HG02981 (cell line): ENCODE measurements around the gene TMEM271.
"Not testable (repeated sequence)": the region's sequence is repeated elsewhere in the genome, so short reads cannot be mapped to it uniquely, and the experiment has no call there.

Experiments
- ATAC-seq: cut with Tn5 transposase; IDR thresholded peaks from one replicate; pipeline ENCODE4 v1.9.1; 2021; ENCODE audit warnings: mild to moderate bottlenecking, moderate library complexity; ENCODE audit not compliant: unreplicated experiment

Gene TMEM271

GRCh38 chr4:610411-611261 is 34.5 kb upstream of the TMEM271 start:
- no peak for ATAC-seq

- no peak for ATAC-seq
These were observed 33.4 kb upstream of the TMEM271 start for GRCh38 chr4:609400-610050.

- ATAC-seq: no peak
These were observed 32.1 kb upstream of the TMEM271 start for GRCh38 chr4:608236-608635.

GRCh38 chr4:605702-606425 is 29.8 kb upstream of the TMEM271 start:
- ATAC-seq: no peak

- ATAC-seq: no peak
These were observed 28.0 kb upstream of the TMEM271 start for GRCh38 chr4:604131-604530.

GRCh38 chr4:602559-602942 is 26.5 kb upstream of the TMEM271 start:
- no peak for ATAC-seq

GRCh38 chr4:601612-602558 is 25.8 kb upstream of the TMEM271 start:
- no peak for ATAC-seq

- no peak for ATAC-seq
These were observed 24.9 kb upstream of the TMEM271 start for GRCh38 chr4:600850-601515.

- no peak for ATAC-seq
These were observed 24.1 kb upstream of the TMEM271 start for GRCh38 chr4:600166-600565.

- no peak for ATAC-seq
These were observed 22.8 kb upstream of the TMEM271 start for GRCh38 chr4:598925-599324.

GRCh38 chr4:592825-593520 is 16.9 kb upstream of the TMEM271 start:
- ATAC-seq: no peak

GRCh38 chr4:592178-592577 is 16.1 kb upstream of the TMEM271 start:
- not testable (repeated sequence) for ATAC-seq

- no peak for ATAC-seq
These were observed 14.3 kb upstream of the TMEM271 start for GRCh38 chr4:590313-590841.

GRCh38 chr4:589219-589963 is 13.3 kb upstream of the TMEM271 start:
- no peak for ATAC-seq

GRCh38 chr4:588351-588849 is 12.3 kb upstream of the TMEM271 start:
- ATAC-seq: no peak

- no peak for ATAC-seq
These were observed 11.7 kb upstream of the TMEM271 start for GRCh38 chr4:587671-588350.

GRCh38 chr4:583820-584219 is 7.7 kb upstream of the TMEM271 start:
- no peak for ATAC-seq
